Bronchial smooth muscle cell (primary cell): ENCODE data around the gene ATF3. TPM values are rescaled to one million over a fixed set of nuclear protein-coding genes. Genes with fewer than 3 reads are reported as not detected.

Source experiments
- total RNA-seq: library from RNA; depleted of rRNA; stranded (reverse); fragments of >200 nt; gene quantifications from 2 replicates; pipeline ENCODE4 v1.2.1, GENCODE V29; 2014

The ATF3 gene
- 4.4 and 5.2 TPM in 2 replicates for total RNA-seq

GRCh38 chr1:212608392-212608958 lies at the start of gene ATF3:
Gene ATF3 (plus strand): TSS chr1:212608761. CDS start chr1:212615022, 6,261 bp downstream.

Other genes with a start within 250 kb of the ATF3 start
- gene PACC1, start 193.9 kb upstream of the ATF3 start, total RNA-seq, result 5.0 and 6.4 TPM in 2 replicates
- gene NENF, start 175.8 kb upstream of the ATF3 start, total RNA-seq, result 53.0 and 81.7 TPM in 2 replicates
- gene BATF3, start 91.1 kb downstream of the ATF3 start, total RNA-seq, result 0.26 and 0.47 TPM in 2 replicates
- gene NSL1, start 183.0 kb downstream of the ATF3 start, total RNA-seq, result 20.7 and 22.1 TPM in 2 replicates
- gene TATDN3, start 183.1 kb downstream of the ATF3 start, total RNA-seq, result 15.4 and 19.7 TPM in 2 replicates
- not detected in 2 replicates for gene SPATA45, start 238.9 kb downstream of the ATF3 start, total RNA-seq
- 5.4 and 6.1 TPM in 2 replicates for gene FLVCR1, start 249.5 kb downstream of the ATF3 start, total RNA-seq